GM23338 (cell line): Measurements from ENCODE around the gene XRRA1.
"Not testable (repeated sequence)": the region's sequence is repeated elsewhere in the genome, so short reads cannot be mapped to it uniquely, and the experiment has no call there.

Experiments
- CREB1 ChIP-seq: fragments of 250-450 bp; sonication (Bioruptor Pico); IDR thresholded peaks from 2 replicates; pipeline ENCODE4 v1.5.0; 2020; ENCODE audit warnings: low read depth, mild to moderate bottlenecking, moderate library complexity
- EZH2phosphoT487 ChIP-seq: fragments of 200-600 bp; sonication (generic); IDR thresholded peaks from one replicate; pipeline ENCODE4 v1.8.1; 2018; ENCODE audit warnings: antibody characterized with exemption; ENCODE audit not compliant: unreplicated experiment
- STAT1 ChIP-seq: IDR thresholded peaks from one replicate; pipeline ENCODE4 v1.6.1; 2016; ENCODE audit warnings: antibody characterized with exemption; ENCODE audit not compliant: unreplicated experiment
- TF ChIP-seq, protein P1 (sequence below), 2 experiments: fragments of 200-600 bp in 1 of 2; sonication (generic) in 1 of 2; conservative IDR thresholded peaks; 2 replicates each; pipeline versions ENCODE4 v1.5.1 to v1.6.1; 2016 to 2017; ENCODE audit warnings: antibody characterized with exemption in 2 of 2, low read depth in 2 of 2, mild to moderate bottlenecking in 2 of 2, moderate library complexity in 1 of 2
- TF ChIP-seq, protein P2 (sequence below): IDR thresholded peaks from one replicate; pipeline ENCODE4 v1.6.1; 2018; ENCODE audit warnings: antibody characterized with exemption; ENCODE audit not compliant: unreplicated experiment

DNA sequence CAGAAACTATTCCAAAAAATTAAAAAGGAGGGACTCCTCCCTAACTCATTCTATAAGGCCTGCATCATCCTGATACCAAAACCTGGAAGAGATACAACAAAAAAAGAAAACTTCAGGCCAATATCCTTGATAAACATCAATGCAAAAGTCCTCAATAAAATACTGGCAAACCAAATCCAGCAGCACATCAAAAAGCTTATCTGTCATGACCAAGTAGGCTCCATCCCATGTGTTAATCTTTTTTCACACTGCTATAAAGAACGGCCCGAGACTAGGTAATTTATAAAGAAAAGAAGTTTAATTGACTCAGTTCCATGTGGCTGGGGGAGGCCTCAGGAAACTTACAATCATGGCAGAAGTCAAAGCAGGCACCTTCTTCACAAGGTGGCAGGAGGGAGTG lies 123.3 kb downstream of the XRRA1 start:
- TF ChIP-seq, protein P1, sequence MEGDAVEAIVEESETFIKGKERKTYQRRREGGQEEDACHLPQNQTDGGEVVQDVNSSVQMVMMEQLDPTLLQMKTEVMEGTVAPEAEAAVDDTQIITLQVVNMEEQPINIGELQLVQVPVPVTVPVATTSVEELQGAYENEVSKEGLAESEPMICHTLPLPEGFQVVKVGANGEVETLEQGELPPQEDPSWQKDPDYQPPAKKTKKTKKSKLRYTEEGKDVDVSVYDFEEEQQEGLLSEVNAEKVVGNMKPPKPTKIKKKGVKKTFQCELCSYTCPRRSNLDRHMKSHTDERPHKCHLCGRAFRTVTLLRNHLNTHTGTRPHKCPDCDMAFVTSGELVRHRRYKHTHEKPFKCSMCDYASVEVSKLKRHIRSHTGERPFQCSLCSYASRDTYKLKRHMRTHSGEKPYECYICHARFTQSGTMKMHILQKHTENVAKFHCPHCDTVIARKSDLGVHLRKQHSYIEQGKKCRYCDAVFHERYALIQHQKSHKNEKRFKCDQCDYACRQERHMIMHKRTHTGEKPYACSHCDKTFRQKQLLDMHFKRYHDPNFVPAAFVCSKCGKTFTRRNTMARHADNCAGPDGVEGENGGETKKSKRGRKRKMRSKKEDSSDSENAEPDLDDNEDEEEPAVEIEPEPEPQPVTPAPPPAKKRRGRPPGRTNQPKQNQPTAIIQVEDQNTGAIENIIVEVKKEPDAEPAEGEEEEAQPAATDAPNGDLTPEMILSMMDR (conservative IDR thresholded peaks at IDR 0.05; ENCODE audit: low read depth in 2 of 2), result not testable (repeated sequence)
- TF ChIP-seq EZH2phosphoT487; STAT1; CREB1 (CRISPR knock-in tag): not testable (repeated sequence)
- TF ChIP-seq, protein P2, sequence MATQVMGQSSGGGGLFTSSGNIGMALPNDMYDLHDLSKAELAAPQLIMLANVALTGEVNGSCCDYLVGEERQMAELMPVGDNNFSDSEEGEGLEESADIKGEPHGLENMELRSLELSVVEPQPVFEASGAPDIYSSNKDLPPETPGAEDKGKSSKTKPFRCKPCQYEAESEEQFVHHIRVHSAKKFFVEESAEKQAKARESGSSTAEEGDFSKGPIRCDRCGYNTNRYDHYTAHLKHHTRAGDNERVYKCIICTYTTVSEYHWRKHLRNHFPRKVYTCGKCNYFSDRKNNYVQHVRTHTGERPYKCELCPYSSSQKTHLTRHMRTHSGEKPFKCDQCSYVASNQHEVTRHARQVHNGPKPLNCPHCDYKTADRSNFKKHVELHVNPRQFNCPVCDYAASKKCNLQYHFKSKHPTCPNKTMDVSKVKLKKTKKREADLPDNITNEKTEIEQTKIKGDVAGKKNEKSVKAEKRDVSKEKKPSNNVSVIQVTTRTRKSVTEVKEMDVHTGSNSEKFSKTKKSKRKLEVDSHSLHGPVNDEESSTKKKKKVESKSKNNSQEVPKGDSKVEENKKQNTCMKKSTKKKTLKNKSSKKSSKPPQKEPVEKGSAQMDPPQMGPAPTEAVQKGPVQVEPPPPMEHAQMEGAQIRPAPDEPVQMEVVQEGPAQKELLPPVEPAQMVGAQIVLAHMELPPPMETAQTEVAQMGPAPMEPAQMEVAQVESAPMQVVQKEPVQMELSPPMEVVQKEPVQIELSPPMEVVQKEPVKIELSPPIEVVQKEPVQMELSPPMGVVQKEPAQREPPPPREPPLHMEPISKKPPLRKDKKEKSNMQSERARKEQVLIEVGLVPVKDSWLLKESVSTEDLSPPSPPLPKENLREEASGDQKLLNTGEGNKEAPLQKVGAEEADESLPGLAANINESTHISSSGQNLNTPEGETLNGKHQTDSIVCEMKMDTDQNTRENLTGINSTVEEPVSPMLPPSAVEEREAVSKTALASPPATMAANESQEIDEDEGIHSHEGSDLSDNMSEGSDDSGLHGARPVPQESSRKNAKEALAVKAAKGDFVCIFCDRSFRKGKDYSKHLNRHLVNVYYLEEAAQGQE, result not testable (repeated sequence)
